Glomerular endothelial cell (primary cell): ENCODE measurements around the gene LYPD6. TPM values are rescaled to one million over a fixed set of nuclear protein-coding genes. Genes with fewer than 3 reads are reported as not detected.
"Not testable (repeated sequence)": the region's sequence is repeated elsewhere in the genome, so short reads cannot be mapped to it uniquely, and the experiment has no call there.

ENCODE experiments used
- DNase-seq: peaks from one replicate; pipeline ENCODE4 v3.0.0-alpha.2; 2011; ENCODE audit warnings: low read depth, low spot score; ENCODE audit errors: extremely low read depth
- total RNA-seq: library from RNA; depleted of rRNA; stranded (reverse); fragments of >200 nt; gene quantifications from 2 replicates; pipeline ENCODE4 v1.2.3, GENCODE V29; 2015

The LYPD6 gene
- 1.1 and 1.5 TPM in 2 replicates for total RNA-seq

GRCh38 chr2:149330127-149331022 lies at the start of gene LYPD6:
TSS of gene LYPD6 (plus strand) at chr2:149330587. CDS start at chr2:149437709, 107,122 bp downstream.
- no peak for DNase-seq

GRCh38 chr2:149281441-149281840 lies 48.9 kb upstream of the LYPD6 start:
- DNase-seq: no peak

- no peak for DNase-seq
These were observed 39.7 kb upstream of the LYPD6 start for GRCh38 chr2:149290662-149291061.

GRCh38 chr2:149291881-149292280 lies 38.5 kb upstream of the LYPD6 start:
- no peak for DNase-seq

- DNase-seq: no peak
These were observed 34.4 kb upstream of the LYPD6 start for GRCh38 chr2:149296031-149296430.

- no peak for DNase-seq
These were observed 23.4 kb upstream of the LYPD6 start for GRCh38 chr2:149307014-149307413.

GRCh38 chr2:149310349-149310748 lies 20.0 kb upstream of the LYPD6 start:
- DNase-seq: no peak

- no peak for DNase-seq
These were observed 18.3 kb upstream of the LYPD6 start for GRCh38 chr2:149312039-149312438.

GRCh38 chr2:149313512-149313972 lies 16.8 kb upstream of the LYPD6 start:
- no peak for DNase-seq

- no peak for DNase-seq
These were observed 15.7 kb upstream of the LYPD6 start for GRCh38 chr2:149314687-149315086.

- DNase-seq: no peak
These were observed 14.9 kb upstream of the LYPD6 start for GRCh38 chr2:149315461-149315860.

- not testable (repeated sequence) for DNase-seq
These were observed 11.8 kb upstream of the LYPD6 start for GRCh38 chr2:149318566-149318965.

- DNase-seq: no peak
These were observed 10.0 kb upstream of the LYPD6 start for GRCh38 chr2:149320362-149320761.

- no peak for DNase-seq
These were observed 1.3 kb upstream of the LYPD6 start for GRCh38 chr2:149329068-149329467.

- DNase-seq: no peak
These were observed 779 bp upstream of the LYPD6 start for GRCh38 chr2:149329489-149330126.

GRCh38 chr2:149331023-149331400 lies 625 bp downstream of the LYPD6 start:
- DNase-seq: no peak

GRCh38 chr2:149332364-149332763 lies 2.0 kb downstream of the LYPD6 start:
- DNase-seq: no peak

GRCh38 chr2:149333636-149334035 lies 3.2 kb downstream of the LYPD6 start:
- no peak for DNase-seq

- DNase-seq: no peak
These were observed 3.8 kb downstream of the LYPD6 start for GRCh38 chr2:149334156-149334555.

GRCh38 chr2:149339324-149339723 lies 8.9 kb downstream of the LYPD6 start:
- DNase-seq: no peak

- no peak for DNase-seq
These were observed 12.1 kb downstream of the LYPD6 start for GRCh38 chr2:149342509-149342908.

GRCh38 chr2:149344105-149344504 lies 13.7 kb downstream of the LYPD6 start:
- no peak for DNase-seq
